ENCODE results near the gene TOMM70. TPM values are rescaled to one million over a fixed set of nuclear protein-coding genes. Genes with fewer than 3 reads are reported as not detected.
A peak's percentile ranks its signal among the peaks of the same experiment; 100 is the strongest.

TOMM70 gene
- polyA plus RNA-seq, 3 donors: 4.9 to 6.3 (median 6.3) TPM

GRCh38 chr3:100399341-100400071, 1.4 kb downstream of the TOMM70 start:
- 84% methylated on average over 5 of the region's 9 CpGs for WGBS (ENCODE audit: insufficient coverage)
- DNase-seq: no peak
- Histone ChIP-seq H4K20me1 (ENCODE audit: insufficient read depth, low read length) (peaks cover 31% of the 10 kb centered on the region), H3K36me3 (replicated peaks in 1 of 2; ENCODE audit: control insufficient read depth in 1 of 2, insufficient read depth in 2 of 2, low read length in 2 of 2) (no peaks in the 10 kb centered on the region), H3K79me2 (ENCODE audit: insufficient read depth, low read length) (peaks cover 72% of the 10 kb centered on the region), H2AFZ (ENCODE audit: insufficient read depth, low read depth, low read length, poor library complexity, severe bottlenecking) (no peak overlapping the region), H3K9ac (ENCODE audit: insufficient read depth, low read length, poor library complexity, severe bottlenecking) (peak overlapping the region; percentile 92), H3K27me3 (ENCODE audit: control insufficient read depth in 2 of 2, insufficient read depth in 2 of 2, low read length in 2 of 2) (no peaks in the 10 kb centered on the region), H3K4me1 (ENCODE audit: control insufficient read depth in 1 of 2, insufficient read depth in 2 of 2, low read length in 2 of 2) (peaks cover 25 to 29% of the 10 kb centered on the region in 2 donors), H3K4me3 (replicated peaks in 1 of 3; ENCODE audit: low read depth in 2 of 3, low read length in 3 of 3) (peak overlapping the region in 2 of 3 experiments; percentile 86 to 96), H3K27ac (ENCODE audit: low read depth in 1 of 2, low read length in 2 of 2) (peak overlapping the region in 1 of 2 donors; percentile 86), H3K9me3 (replicated peaks in 1 of 2; ENCODE audit: control insufficient read depth in 1 of 2, insufficient read depth in 1 of 2, low read length in 2 of 2) (no peaks in the 10 kb centered on the region), H3K4me2 (replicated peaks; ENCODE audit: extremely low read depth, low read length, poor library complexity, severe bottlenecking) (peak overlapping the region; percentile 92)
- TF ChIP-seq, protein P1, sequence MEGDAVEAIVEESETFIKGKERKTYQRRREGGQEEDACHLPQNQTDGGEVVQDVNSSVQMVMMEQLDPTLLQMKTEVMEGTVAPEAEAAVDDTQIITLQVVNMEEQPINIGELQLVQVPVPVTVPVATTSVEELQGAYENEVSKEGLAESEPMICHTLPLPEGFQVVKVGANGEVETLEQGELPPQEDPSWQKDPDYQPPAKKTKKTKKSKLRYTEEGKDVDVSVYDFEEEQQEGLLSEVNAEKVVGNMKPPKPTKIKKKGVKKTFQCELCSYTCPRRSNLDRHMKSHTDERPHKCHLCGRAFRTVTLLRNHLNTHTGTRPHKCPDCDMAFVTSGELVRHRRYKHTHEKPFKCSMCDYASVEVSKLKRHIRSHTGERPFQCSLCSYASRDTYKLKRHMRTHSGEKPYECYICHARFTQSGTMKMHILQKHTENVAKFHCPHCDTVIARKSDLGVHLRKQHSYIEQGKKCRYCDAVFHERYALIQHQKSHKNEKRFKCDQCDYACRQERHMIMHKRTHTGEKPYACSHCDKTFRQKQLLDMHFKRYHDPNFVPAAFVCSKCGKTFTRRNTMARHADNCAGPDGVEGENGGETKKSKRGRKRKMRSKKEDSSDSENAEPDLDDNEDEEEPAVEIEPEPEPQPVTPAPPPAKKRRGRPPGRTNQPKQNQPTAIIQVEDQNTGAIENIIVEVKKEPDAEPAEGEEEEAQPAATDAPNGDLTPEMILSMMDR (IDR thresholded peaks at IDR 0.05): no peak
- H3K27me3 Mint-ChIP-seq (ENCODE audit: low read depth in 3 of 3): peaks cover 0 to 2% (median 0%) of the 10 kb centered on the region in 3 donors
- H3K36me3 Mint-ChIP-seq: peaks cover 2 to 16% of the 10 kb centered on the region in 2 donors
- peaks cover 0 to 3% (median 0%) of the 10 kb centered on the region in 7 donors for H3K9me3 Mint-ChIP-seq
- peak overlapping the region; percentile 89 to 99 for H3K4me3 Mint-ChIP-seq
- peaks cover 45% of the 10 kb centered on the region for H3K4me1 Mint-ChIP-seq
- intact Hi-C loops (cut with micrococcal nuclease): loop anchor here (5.0 kb wide), 2 partner anchors 137 to 313 kb away; partner anchors contain the start of gene TBC1D23 (in 1 of the 2)
- H3K27ac Mint-ChIP-seq: peak overlapping the region in 4 of 7 donors; percentile 32 to 94 (median 84)

DNA sequence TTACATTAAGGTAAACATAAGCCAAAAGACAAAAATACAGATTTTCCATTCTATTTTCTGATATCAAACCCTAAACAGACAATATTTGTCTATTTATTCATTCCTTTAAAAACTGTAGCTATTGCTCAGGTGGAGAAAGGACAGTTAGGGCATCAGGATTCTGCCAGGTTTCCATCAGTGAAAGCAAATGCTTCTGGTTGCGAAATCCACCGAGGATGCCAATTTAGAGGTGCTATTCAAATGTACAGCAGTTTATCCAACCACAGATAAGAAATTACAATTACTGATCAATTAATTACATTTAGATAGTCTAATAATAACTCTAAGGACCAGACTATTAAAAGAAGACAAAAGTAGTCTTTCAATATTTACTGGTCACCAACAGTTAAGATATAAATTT, 3.9 kb downstream of the TOMM70 start:
- Mint-ChIP-seq H3K4me3 (no peak overlapping the region), H3K27ac (no peak overlapping the region), H3K9me3 (peaks cover 0 to 3% (median 0%) of the 10 kb centered on the region in 7 donors), H3K27me3 (ENCODE audit: low read depth in 3 of 3) (peaks cover 0 to 2% (median 0%) of the 10 kb centered on the region in 3 donors), H3K36me3 (peaks cover 3 to 23% of the 10 kb centered on the region in 2 donors), H3K4me1 (peaks cover 31% of the 10 kb centered on the region)
- Histone ChIP-seq H2AFZ (ENCODE audit: insufficient read depth, low read depth, low read length, poor library complexity, severe bottlenecking) (no peak overlapping the region), H3K4me2 (replicated peaks; ENCODE audit: extremely low read depth, low read length, poor library complexity, severe bottlenecking) (no peak overlapping the region), H3K36me3 (replicated peaks in 1 of 2; ENCODE audit: control insufficient read depth in 1 of 2, insufficient read depth in 2 of 2, low read length in 2 of 2) (no peaks in the 10 kb centered on the region), H3K27ac (ENCODE audit: low read depth in 1 of 2, low read length in 2 of 2) (no peak overlapping the region), H4K20me1 (ENCODE audit: insufficient read depth, low read length) (peaks cover 53% of the 10 kb centered on the region), H3K79me2 (ENCODE audit: insufficient read depth, low read length) (peaks cover 88% of the 10 kb centered on the region), H3K27me3 (ENCODE audit: control insufficient read depth in 2 of 2, insufficient read depth in 2 of 2, low read length in 2 of 2) (no peaks in the 10 kb centered on the region), H3K4me3 (replicated peaks in 1 of 3; ENCODE audit: low read depth in 2 of 3, low read length in 3 of 3) (no peak overlapping the region), H3K9me3 (replicated peaks in 1 of 2; ENCODE audit: control insufficient read depth in 1 of 2, insufficient read depth in 1 of 2, low read length in 2 of 2) (no peaks in the 10 kb centered on the region), H3K9ac (ENCODE audit: insufficient read depth, low read length, poor library complexity, severe bottlenecking) (no peak overlapping the region), H3K4me1 (ENCODE audit: control insufficient read depth in 1 of 2, insufficient read depth in 2 of 2, low read length in 2 of 2) (peaks cover 17 to 24% of the 10 kb centered on the region in 2 donors)
- TF ChIP-seq, protein P1 (IDR thresholded peaks at IDR 0.05): no peak
- no CpG with 5 or more reads among the region's 2 CpGs for WGBS (ENCODE audit: insufficient coverage)
- intact Hi-C loops (cut with micrococcal nuclease): no loop called here
- DNase-seq: no peak
